ENCODE results near the gene ASTN2.

- TF ChIP-seq, protein P1, sequence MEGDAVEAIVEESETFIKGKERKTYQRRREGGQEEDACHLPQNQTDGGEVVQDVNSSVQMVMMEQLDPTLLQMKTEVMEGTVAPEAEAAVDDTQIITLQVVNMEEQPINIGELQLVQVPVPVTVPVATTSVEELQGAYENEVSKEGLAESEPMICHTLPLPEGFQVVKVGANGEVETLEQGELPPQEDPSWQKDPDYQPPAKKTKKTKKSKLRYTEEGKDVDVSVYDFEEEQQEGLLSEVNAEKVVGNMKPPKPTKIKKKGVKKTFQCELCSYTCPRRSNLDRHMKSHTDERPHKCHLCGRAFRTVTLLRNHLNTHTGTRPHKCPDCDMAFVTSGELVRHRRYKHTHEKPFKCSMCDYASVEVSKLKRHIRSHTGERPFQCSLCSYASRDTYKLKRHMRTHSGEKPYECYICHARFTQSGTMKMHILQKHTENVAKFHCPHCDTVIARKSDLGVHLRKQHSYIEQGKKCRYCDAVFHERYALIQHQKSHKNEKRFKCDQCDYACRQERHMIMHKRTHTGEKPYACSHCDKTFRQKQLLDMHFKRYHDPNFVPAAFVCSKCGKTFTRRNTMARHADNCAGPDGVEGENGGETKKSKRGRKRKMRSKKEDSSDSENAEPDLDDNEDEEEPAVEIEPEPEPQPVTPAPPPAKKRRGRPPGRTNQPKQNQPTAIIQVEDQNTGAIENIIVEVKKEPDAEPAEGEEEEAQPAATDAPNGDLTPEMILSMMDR (conservative IDR thresholded peaks at IDR 0.05; ENCODE audit: low read length) = no peak
- no peak for TF ChIP-seq EZH2phosphoT487 (IDR thresholded peaks at IDR 0.05; ENCODE audit: borderline replicate concordance, low read depth, low read length)
These were observed 1005.2 kb downstream of the ASTN2 start for GRCh38 chr9:116409638-116410037.
